ENCODE data around the gene RGL3. TPM values are rescaled to one million over a fixed set of nuclear protein-coding genes. Genes with fewer than 3 reads are reported as not detected.

Gene RGL3
- total RNA-seq, 1 experiment from 2014 or later = not detected

- TF ChIP-seq CTCF (IDR thresholded peaks at IDR 0.05; ENCODE audit: unreplicated experiment) = no peak
- no peak within 1 kb of the TSS for H3K4me3 Mint-ChIP-seq (ENCODE audit: unreplicated experiment)
- POLR2A ChIA-PET = interaction anchor here (0.6 to 5.6 kb wide), 27 partner anchors 9 to 1793 kb away, joined by 3 to 88 read pairs (median 4); partner anchors contain the start of genes CCDC159, ECSIT, ELOF1 and LDLR
- no peaks in the 10 kb centered on the region for H3K27me3 Mint-ChIP-seq (ENCODE audit: insufficient read depth, unreplicated experiment)
- intact Hi-C loops (cut with micrococcal nuclease) = loop anchor here (2.0 kb wide), 1 partner anchor 28 kb away; the partner anchor contains the start of genes CCDC159 and TMEM205
- no peak within 1 kb of the TSS for H3K27ac Mint-ChIP-seq (ENCODE audit: low read depth, unreplicated experiment)
- TSS peak; percentile 92 for BruUV-seq (replicated peaks)
- no peaks in the 10 kb centered on the region for H3K9me3 Mint-ChIP-seq (ENCODE audit: unreplicated experiment)
- peaks cover 8% of the 10 kb centered on the region for H3K36me3 Mint-ChIP-seq (ENCODE audit: insufficient read depth, unreplicated experiment)
- peak; percentile 100 for DNase-seq (ENCODE audit: unreplicated experiment)
- H3K4me1 Mint-ChIP-seq (ENCODE audit: insufficient read depth, unreplicated experiment) = peaks cover 18% of the 10 kb centered on the region
- CTCF ChIA-PET = interaction anchor here (0.7 to 1.2 kb wide), 6 partner anchors 9 to 1191 kb away, joined by 3 to 8 read pairs (median 4); partner anchors contain the start of genes EPOR and PRKCSH
These were observed 44.5 kb downstream of the RGL3 start, which contains the start of gene SWSAP1 for GRCh38 chr19:11374433-11375142. SWSAP1 (plus strand) TSS chr19:11374666; CDS start chr19:11374681, 15 bp downstream.

GRCh38 chr19:11373885-11374432 is 45.2 kb downstream of the RGL3 start:
- TF ChIP-seq CTCF (IDR thresholded peaks at IDR 0.05; ENCODE audit: unreplicated experiment) = no peak
- POLR2A ChIA-PET = interaction anchor here (0.6 to 5.6 kb wide), 20 partner anchors 8 to 285 kb away, joined by 3 to 88 read pairs (median 4); partner anchors contain the start of genes CCDC159, ECSIT, ELOF1 and LDLR
- Mint-ChIP-seq H3K9me3 (ENCODE audit: unreplicated experiment) (no peaks in the 10 kb centered on the region), H3K4me3 (ENCODE audit: unreplicated experiment) (no peak overlapping the region), H3K27me3 (ENCODE audit: insufficient read depth, unreplicated experiment) (no peaks in the 10 kb centered on the region), H3K36me3 (ENCODE audit: insufficient read depth, unreplicated experiment) (peaks cover 8% of the 10 kb centered on the region), H3K4me1 (ENCODE audit: insufficient read depth, unreplicated experiment) (peaks cover 17% of the 10 kb centered on the region), H3K27ac (ENCODE audit: low read depth, unreplicated experiment) (no peak overlapping the region)
- intact Hi-C loops (cut with micrococcal nuclease) = loop anchor here (2.0 kb wide), 1 partner anchor 27 kb away; the partner anchor contains the start of genes CCDC159 and TMEM205
- CTCF ChIA-PET = interaction anchor here (0.7 to 1.2 kb wide), 5 partner anchors 61 to 1192 kb away, joined by 3 to 8 read pairs (median 4); partner anchors contain the start of gene PRKCSH
- no TSS peak for BruUV-seq (replicated peaks)
- no peak for DNase-seq (ENCODE audit: unreplicated experiment)

GRCh38 chr19:11373166-11373884 is 45.8 kb downstream of the RGL3 start:
- BruUV-seq (replicated peaks) = no TSS peak
- no peak overlapping the region for H3K27ac Mint-ChIP-seq (ENCODE audit: low read depth, unreplicated experiment)
- H3K27me3 Mint-ChIP-seq (ENCODE audit: insufficient read depth, unreplicated experiment) = no peaks in the 10 kb centered on the region
- intact Hi-C loops (cut with micrococcal nuclease) = no loop called here
- CTCF ChIA-PET = interaction anchor here (1.1 to 1.2 kb wide), 2 partner anchors 76 to 248 kb away, joined by 4 to 8 read pairs; no protein-coding TSS in a partner anchor
- peaks cover 11% of the 10 kb centered on the region for H3K4me1 Mint-ChIP-seq (ENCODE audit: insufficient read depth, unreplicated experiment)
- H3K36me3 Mint-ChIP-seq (ENCODE audit: insufficient read depth, unreplicated experiment) = peaks cover 8% of the 10 kb centered on the region
- no peak for TF ChIP-seq CTCF (IDR thresholded peaks at IDR 0.05; ENCODE audit: unreplicated experiment)
- no peaks in the 10 kb centered on the region for H3K9me3 Mint-ChIP-seq (ENCODE audit: unreplicated experiment)
- POLR2A ChIA-PET = interaction anchor here (0.7 to 5.6 kb wide), 8 partner anchors 9 to 235 kb away, joined by 3 to 88 read pairs (median 10); partner anchors contain the start of genes CCDC159, RAB3D and TMEM205
- H3K4me3 Mint-ChIP-seq (ENCODE audit: unreplicated experiment) = no peak overlapping the region
- peak; percentile 74 for DNase-seq (ENCODE audit: unreplicated experiment)

Measured in MCF 10A (cell line).